BLaER1 treated with 17β-estradiol and CSF1 and Interleukin-3, amounts not matched to agents 10 nM and 100 nM (cell line): ENCODE measurements around the gene SLIT3.

Experiments used
- H3K27ac ChIP-seq, 11 experiments: shearing (Covaris generic); formaldehyde crosslinking; 2 replicates each; pipeline ENCODE4 v1.8.1; 2022
- H3K27me3 ChIP-seq, 11 experiments: shearing (Covaris generic); formaldehyde crosslinking; 2 replicates each; pipeline ENCODE4 v1.8.1; 2022
- H3K36me3 ChIP-seq, 11 experiments: shearing (Covaris generic); formaldehyde crosslinking; 2 replicates each; pipeline ENCODE4 v1.8.1; 2022
- H3K4me1 ChIP-seq, 10 experiments: shearing (Covaris generic); formaldehyde crosslinking; 2 replicates each; pipeline ENCODE4 v1.8.1; 2022
- H3K4me2 ChIP-seq, 11 experiments: shearing (Covaris generic); formaldehyde crosslinking; 2 replicates each; pipeline ENCODE4 v1.8.1; 2022
- H3K4me3 ChIP-seq, 10 experiments: shearing (Covaris generic); formaldehyde crosslinking; 2 replicates each; pipeline ENCODE4 v1.8.1; 2022
- H3K9ac ChIP-seq, 11 experiments: shearing (Covaris generic); formaldehyde crosslinking; 2 replicates each; pipeline ENCODE4 v1.8.1; 2022
- H3K9me3 ChIP-seq, 11 experiments: shearing (Covaris generic); formaldehyde crosslinking; replicated peaks in 1 of 11; 2 replicates each; pipeline ENCODE4 v1.8.1; 2022
- H4K20me1 ChIP-seq, 11 experiments: shearing (Covaris generic); formaldehyde crosslinking; 2 replicates each; pipeline ENCODE4 v1.8.1; 2022
- Cebpa-rat ChIP-seq, 11 experiments: shearing (Covaris generic); IDR thresholded peaks; 2 replicates each; pipeline ENCODE4 v1.8.1; 2022

SLIT3 gene

DNA sequence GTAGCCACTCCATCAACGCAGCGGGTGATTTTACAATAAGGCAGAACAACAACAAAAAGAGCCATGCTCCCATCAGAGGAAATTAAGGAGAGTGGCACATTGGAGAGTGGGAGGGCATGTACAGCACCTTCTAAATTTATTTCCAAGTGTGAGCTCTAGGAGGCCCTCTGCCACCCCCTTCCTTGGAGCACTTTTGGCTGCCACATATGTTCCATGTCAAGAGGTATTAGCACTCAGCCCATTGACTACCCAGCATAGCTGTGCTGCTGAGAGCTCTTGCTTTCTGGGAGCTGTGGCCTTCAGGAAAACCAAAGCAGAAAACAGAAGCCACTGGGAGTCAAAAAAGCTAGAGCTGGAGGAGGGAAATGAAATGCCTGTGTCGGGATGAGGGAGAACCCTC is 521.6 kb downstream of the SLIT3 start:
- peaks cover 5 to 37% (median 24%) of the 10 kb centered on the region in 10 experiments; a peak in 19 of 20 replicates for H3K4me1 ChIP-seq

DNA sequence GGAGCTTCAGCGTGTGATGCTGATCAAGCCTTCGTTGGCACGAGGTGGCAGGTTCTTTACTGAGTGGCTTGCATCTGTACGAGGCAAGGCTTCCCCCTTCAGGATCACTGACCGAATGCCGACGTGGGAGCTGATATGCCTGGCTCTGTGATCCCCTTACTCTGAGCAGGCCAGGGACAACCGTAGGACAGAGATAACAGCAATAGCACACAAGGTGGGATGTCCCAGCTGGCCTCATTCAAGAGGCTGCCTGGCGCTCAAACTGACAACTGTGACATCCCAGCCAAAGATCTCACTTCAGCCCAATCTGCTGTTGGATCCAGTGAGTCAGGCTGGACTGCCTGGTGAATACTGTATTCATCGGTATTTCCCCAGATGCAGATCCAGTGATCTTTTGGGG is 522.4 kb downstream of the SLIT3 start:
- Histone ChIP-seq H3K9ac (no peak overlapping the region), H3K9me3 (0 out of 22 replicates have a peak, but pooled peaks cover 0 to 6% (median 0%) of the 10 kb centered on the region in 11 experiments), H3K4me3 (no peak overlapping the region), H4K20me1 (no peaks in the 10 kb centered on the region; a peak in 1 of 22 replicates), H3K4me1 (peaks cover 0 to 29% (median 16%) of the 10 kb centered on the region in 10 experiments; a peak in 14 of 20 replicates), H3K27ac (no peak overlapping the region), H3K27me3 (no peaks in the 10 kb centered on the region), H3K36me3 (no peaks in the 10 kb centered on the region), H3K4me2 (no peak overlapping the region)
- TF ChIP-seq Cebpa-rat (IDR thresholded peaks at IDR 0.05) = no peak

More for the DNA sequence above, 521.6 kb downstream of the SLIT3 start:
- no peak overlapping the region for H3K4me2 ChIP-seq
- no peaks in the 10 kb centered on the region for H3K27me3 ChIP-seq
- H3K4me3 ChIP-seq = no peak overlapping the region
- H3K27ac ChIP-seq = no peak overlapping the region
- no peak for TF ChIP-seq Cebpa-rat (IDR thresholded peaks at IDR 0.05)
- no peaks in the 10 kb centered on the region; a peak in 1 of 22 replicates for H4K20me1 ChIP-seq
- H3K36me3 ChIP-seq = no peaks in the 10 kb centered on the region
- no peak overlapping the region for H3K9ac ChIP-seq
- 0 out of 22 replicates have a peak, but pooled peaks cover 0 to 6% (median 0%) of the 10 kb centered on the region in 11 experiments for H3K9me3 ChIP-seq

DNA sequence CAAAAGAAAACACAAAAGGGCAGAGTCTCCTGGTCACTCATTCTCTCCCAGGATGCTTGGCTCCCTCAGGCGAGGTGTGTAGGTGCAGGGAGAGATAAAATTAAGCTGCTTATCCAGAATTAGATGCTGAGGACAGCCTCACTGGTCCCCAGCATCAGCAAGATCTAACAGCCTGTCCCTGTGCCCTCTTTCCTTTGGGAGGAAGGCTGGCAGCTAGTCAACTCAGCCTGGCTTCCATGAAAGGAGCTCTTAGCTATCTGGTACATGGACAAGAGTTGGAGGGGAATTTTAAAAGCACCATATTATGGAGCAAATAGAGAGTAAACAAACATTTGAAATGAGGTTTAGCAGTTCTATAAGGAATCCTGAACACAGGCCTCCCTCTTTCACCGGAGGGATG is 523.3 kb downstream of the SLIT3 start:
- H3K4me3 ChIP-seq = no peak overlapping the region
- no peak for TF ChIP-seq Cebpa-rat (IDR thresholded peaks at IDR 0.05)
- no peak overlapping the region for H3K27ac ChIP-seq
- H3K9me3 ChIP-seq = no peaks in the 10 kb centered on the region
- H3K4me1 ChIP-seq = peaks cover 0 to 27% (median 14%) of the 10 kb centered on the region in 10 experiments; a peak in 12 of 20 replicates
- no peak overlapping the region for H3K4me2 ChIP-seq
- no peaks in the 10 kb centered on the region for H3K36me3 ChIP-seq
- H3K9ac ChIP-seq = no peak overlapping the region
- H4K20me1 ChIP-seq = no peaks in the 10 kb centered on the region; a peak in 1 of 22 replicates
- no peaks in the 10 kb centered on the region for H3K27me3 ChIP-seq

DNA sequence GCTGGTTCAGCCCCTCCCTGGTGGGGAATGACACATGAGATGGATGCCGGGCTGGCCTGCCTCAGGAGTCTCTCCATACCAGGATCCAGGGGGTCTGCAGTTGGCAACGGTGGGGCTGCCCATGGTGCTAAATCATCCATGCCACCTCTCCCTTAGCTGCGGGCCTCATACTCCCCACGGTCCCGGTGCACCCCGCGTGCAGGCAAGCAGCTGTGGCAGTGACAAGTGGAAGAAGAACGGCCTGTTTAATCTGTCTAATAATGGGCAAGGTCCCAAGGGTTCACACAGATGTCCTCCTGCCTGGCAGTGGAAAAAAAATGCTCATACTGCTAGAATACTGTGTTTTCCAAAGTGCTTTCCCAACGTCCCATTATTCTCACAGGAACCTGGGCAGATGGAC is 524.9 kb downstream of the SLIT3 start:
- H3K9ac ChIP-seq = 0 out of 22 replicates have a peak overlapping the region, but pooled peaks of 1 of the 11 experiments have one; percentile 12
- no peaks in the 10 kb centered on the region for H3K27me3 ChIP-seq
- H3K4me2 ChIP-seq = peak overlapping the region in 8 of 11 experiments; percentile 44 to 72 (median 56); a peak in 15 of 22 replicates
- H3K36me3 ChIP-seq = no peaks in the 10 kb centered on the region
- H4K20me1 ChIP-seq = no peaks in the 10 kb centered on the region; a peak in 1 of 22 replicates
- no peak for TF ChIP-seq Cebpa-rat (IDR thresholded peaks at IDR 0.05)
- H3K4me3 ChIP-seq = no peak overlapping the region
- no peaks in the 10 kb centered on the region for H3K9me3 ChIP-seq
- H3K27ac ChIP-seq = no peak overlapping the region
- peaks cover 0 to 15% (median 10%) of the 10 kb centered on the region in 10 experiments; a peak in 12 of 20 replicates for H3K4me1 ChIP-seq

DNA sequence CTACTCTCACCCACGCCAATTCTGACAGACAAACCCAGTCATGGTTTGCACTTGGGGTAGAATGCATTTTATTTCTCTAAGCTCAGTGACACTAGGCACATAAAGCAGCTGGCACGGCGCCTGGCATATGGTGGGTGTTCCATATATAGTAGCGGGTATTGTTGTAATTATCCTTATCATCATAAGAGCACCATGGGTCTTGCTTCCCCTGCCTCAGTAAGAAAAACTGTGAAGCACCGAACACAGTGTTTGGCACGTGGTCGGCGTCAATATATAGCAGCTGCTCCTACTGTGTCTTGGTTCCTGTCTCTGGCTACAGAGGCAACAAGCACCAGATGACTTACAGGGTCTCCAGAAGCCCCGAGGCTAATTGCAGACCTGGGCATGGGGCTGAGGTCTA is 527.7 kb downstream of the SLIT3 start:
- Histone ChIP-seq H3K27me3 (no peaks in the 10 kb centered on the region), H3K36me3 (no peaks in the 10 kb centered on the region), H4K20me1 (no peaks in the 10 kb centered on the region; a peak in 1 of 22 replicates), H3K27ac (no peak overlapping the region), H3K9me3 (peaks cover 2 to 10% (median 4%) of the 10 kb centered on the region in 11 experiments; a peak in 21 of 22 replicates), H3K4me1 (peaks cover 0 to 15% (median 10%) of the 10 kb centered on the region in 10 experiments; a peak in 12 of 20 replicates), H3K4me2 (no peak overlapping the region), H3K9ac (no peak overlapping the region), H3K4me3 (no peak overlapping the region)
- no peak for TF ChIP-seq Cebpa-rat (IDR thresholded peaks at IDR 0.05)

DNA sequence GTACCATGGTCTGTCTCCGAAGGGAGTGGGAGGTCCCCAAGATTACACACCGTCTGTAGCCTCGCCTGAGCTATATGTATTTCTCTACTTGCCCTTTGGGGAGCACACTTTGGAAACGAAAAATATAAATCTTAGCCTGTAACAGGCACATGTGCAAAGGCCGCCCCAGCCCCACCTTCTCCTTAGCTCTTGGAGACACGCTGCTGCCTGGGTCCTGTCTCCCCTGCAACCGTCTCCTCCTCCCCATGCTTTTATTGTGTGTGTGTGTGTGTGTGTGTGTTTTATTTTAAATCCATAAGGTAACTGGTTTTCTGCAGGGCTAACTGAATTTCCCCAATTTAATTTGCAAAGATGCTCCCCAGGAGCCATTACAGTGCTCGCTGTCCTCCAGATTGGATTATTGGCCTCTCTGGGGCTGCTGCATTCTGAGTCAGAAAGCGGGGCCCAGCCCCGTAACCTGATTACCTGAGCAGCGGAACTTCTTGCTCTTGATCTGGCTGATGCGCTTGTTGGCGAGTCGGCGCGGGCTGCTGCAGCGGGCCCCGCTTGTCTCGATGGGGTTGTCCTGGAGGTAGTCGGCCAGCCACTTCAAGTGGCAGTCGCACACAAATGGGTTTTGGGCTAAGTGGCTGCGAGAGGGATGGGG is 528.5 kb downstream of the SLIT3 start:
- H4K20me1 ChIP-seq = no peaks in the 10 kb centered on the region; a peak in 1 of 22 replicates
- no peaks in the 10 kb centered on the region for H3K27me3 ChIP-seq
- H3K9me3 ChIP-seq = peaks cover 10 to 18% (median 12%) of the 10 kb centered on the region in 11 experiments; a peak in 21 of 22 replicates
- H3K4me2 ChIP-seq = no peak overlapping the region
- no peak overlapping the region for H3K27ac ChIP-seq
- H3K9ac ChIP-seq = no peak overlapping the region
- no peaks in the 10 kb centered on the region for H3K36me3 ChIP-seq
- peaks cover 0 to 15% (median 10%) of the 10 kb centered on the region in 10 experiments; a peak in 12 of 20 replicates for H3K4me1 ChIP-seq
- no peak for TF ChIP-seq Cebpa-rat (IDR thresholded peaks at IDR 0.05)
- no peak overlapping the region for H3K4me3 ChIP-seq

DNA sequence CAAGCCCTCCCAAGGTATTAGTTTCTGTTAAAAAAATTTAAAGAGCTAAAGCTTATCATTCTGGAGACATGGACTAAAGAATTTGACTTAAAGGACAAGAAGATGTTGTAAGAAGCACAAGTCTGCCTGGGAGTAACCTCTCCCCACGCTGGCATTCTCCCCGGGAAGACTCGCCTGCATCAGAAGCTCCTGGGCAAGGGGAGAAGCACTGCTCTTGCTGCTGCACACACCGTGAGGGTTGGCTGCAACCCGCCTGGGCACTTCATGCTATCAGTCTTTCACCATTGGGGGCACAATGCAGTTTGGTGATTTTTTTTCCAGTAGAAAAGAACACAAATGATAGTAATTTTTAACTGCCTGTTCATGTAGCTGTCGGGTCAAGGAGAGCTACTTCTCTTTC is 529.3 kb downstream of the SLIT3 start:
- Histone ChIP-seq H3K27me3 (no peaks in the 10 kb centered on the region), H3K4me3 (no peak overlapping the region), H3K27ac (no peak overlapping the region), H3K4me2 (no peak overlapping the region), H3K9me3 (peaks cover 10 to 23% (median 17%) of the 10 kb centered on the region in 11 experiments; a peak in 21 of 22 replicates), H3K4me1 (peaks cover 0 to 14% (median 10%) of the 10 kb centered on the region in 10 experiments; a peak in 12 of 20 replicates), H4K20me1 (no peaks in the 10 kb centered on the region; a peak in 1 of 22 replicates), H3K36me3 (no peaks in the 10 kb centered on the region), H3K9ac (no peak overlapping the region)
- TF ChIP-seq Cebpa-rat (IDR thresholded peaks at IDR 0.05) = no peak

DNA sequence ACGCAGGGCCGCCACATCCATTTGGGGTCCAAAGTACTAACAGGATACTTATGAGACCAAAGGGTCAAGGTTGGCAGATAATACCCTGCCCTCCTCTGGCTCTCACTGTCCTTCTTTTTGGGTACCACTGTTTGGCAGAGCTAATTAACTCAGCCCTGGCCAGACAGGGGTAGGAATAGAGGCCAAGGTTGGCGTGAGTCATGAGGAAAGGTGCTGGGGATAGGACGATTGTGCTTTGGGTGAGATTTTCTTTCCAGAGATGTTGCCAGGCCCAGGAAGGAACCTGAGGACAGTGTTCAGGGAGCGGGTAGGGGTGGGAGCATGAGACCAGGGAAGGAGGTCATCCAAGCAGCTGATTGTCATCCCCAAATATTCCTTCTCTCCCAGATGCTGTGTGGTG is 529.9 kb downstream of the SLIT3 start:
- no peak overlapping the region for H3K9ac ChIP-seq
- TF ChIP-seq Cebpa-rat (IDR thresholded peaks at IDR 0.05) = no peak
- H3K27me3 ChIP-seq = no peaks in the 10 kb centered on the region

DNA sequence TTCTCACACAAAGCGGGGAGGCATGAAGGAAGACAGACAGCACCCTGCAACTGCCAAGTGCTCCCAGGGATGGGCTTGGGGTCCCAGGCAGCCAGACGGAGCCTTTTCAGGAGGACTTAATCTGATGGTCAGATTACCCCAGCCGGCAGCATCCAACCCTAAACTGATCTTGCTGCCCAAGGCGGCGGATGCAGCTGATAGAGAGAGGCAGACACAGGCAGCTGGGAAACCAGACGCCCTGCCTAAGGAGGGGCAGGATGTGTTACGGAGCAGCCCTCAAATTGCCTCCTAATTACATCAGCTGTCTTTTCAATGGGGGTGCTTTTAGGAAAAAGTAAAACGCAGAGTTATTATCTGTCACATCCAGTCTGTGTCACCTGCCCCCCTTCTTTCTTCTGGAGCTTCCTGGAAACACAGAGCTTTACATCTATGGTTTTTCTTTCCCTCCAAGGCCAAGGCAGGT is 530.9 kb downstream of the SLIT3 start:
- TF ChIP-seq Cebpa-rat (IDR thresholded peaks at IDR 0.05) = no peak
- H3K4me2 ChIP-seq = no peak overlapping the region
- no peaks in the 10 kb centered on the region; a peak in 1 of 22 replicates for H4K20me1 ChIP-seq
- no peak overlapping the region for H3K4me3 ChIP-seq
- H3K27me3 ChIP-seq = no peaks in the 10 kb centered on the region
- H3K9me3 ChIP-seq = peaks cover 10 to 23% (median 17%) of the 10 kb centered on the region in 11 experiments; a peak in 21 of 22 replicates
- no peak overlapping the region for H3K9ac ChIP-seq
- 0 out of 20 replicates have a peak, but pooled peaks cover 0 to 7% (median 0%) of the 10 kb centered on the region in 10 experiments for H3K4me1 ChIP-seq
- no peak overlapping the region for H3K27ac ChIP-seq
- H3K36me3 ChIP-seq = no peaks in the 10 kb centered on the region

More for the DNA sequence above, 529.9 kb downstream of the SLIT3 start:
- H4K20me1 ChIP-seq = no peaks in the 10 kb centered on the region; a peak in 1 of 22 replicates
- peaks cover 10 to 23% (median 17%) of the 10 kb centered on the region in 11 experiments; a peak in 21 of 22 replicates for H3K9me3 ChIP-seq
- H3K36me3 ChIP-seq = no peaks in the 10 kb centered on the region
- H3K4me3 ChIP-seq = no peak overlapping the region
- no peak overlapping the region for H3K27ac ChIP-seq
- H3K4me1 ChIP-seq = peaks cover 0 to 7% (median 4%) of the 10 kb centered on the region in 10 experiments; a peak in 12 of 20 replicates
- H3K4me2 ChIP-seq = no peak overlapping the region
